Heart left ventricle (tissue), 16 donors: ENCODE measurements around the gene PDCD11. TPM values are rescaled to one million over a fixed set of nuclear protein-coding genes. Genes with fewer than 3 reads are reported as not detected.
A peak's percentile ranks its signal among the peaks of the same experiment; 100 is the strongest.
"Not testable (repeated sequence)": the region's sequence is repeated elsewhere in the genome, so short reads cannot be mapped to it uniquely, and the experiment has no call there.

ENCODE experiments used
- ATAC-seq, 4 donors: fragments of 200-7000 bp; cut with Tn5 transposase; one replicate each; pipeline ENCODE4 v1.9.1; 2020 to 2022; ENCODE audit warnings: moderate library complexity in 4 of 4, mild to moderate bottlenecking in 3 of 4, moderate number of reproducible peaks in 1 of 4
- DNase-seq, 5 donors: peaks; one replicate each; pipeline ENCODE4 v3.0.0-alpha.2; 2020
- H3K27ac ChIP-seq, 12 donors: fragments of 200-600 bp; sonication (generic) in 4 of 12; one replicate each; pipeline versions ENCODE4 v1.5.0 to v1.8.0; 2016 to 2022; ENCODE audit warnings: mild to moderate bottlenecking in 2 of 12
- H3K27me3 ChIP-seq, 9 donors: fragments of 200-600 bp; sonication (generic) in 2 of 9; one replicate each; pipeline versions ENCODE4 v1.5.1 to v1.8.0; 2016 to 2022; ENCODE audit warnings: mild to moderate bottlenecking in 3 of 9
- H3K36me3 ChIP-seq, 9 donors: fragments of 200-600 bp; sonication (generic) in 2 of 9; one replicate each; pipeline versions ENCODE4 v1.5.0 to v1.8.0; 2018 to 2022; ENCODE audit warnings: mild to moderate bottlenecking in 2 of 9
- H3K4me1 ChIP-seq, 12 donors: fragments of 200-600 bp; sonication (generic) in 4 of 12; one replicate each; pipeline versions ENCODE4 v1.5.0 to v1.8.0; 2016 to 2022; ENCODE audit warnings: mild to moderate bottlenecking in 3 of 12
- H3K4me3 ChIP-seq, 12 donors: fragments of 200-600 bp; sonication (generic) in 4 of 12; one replicate each; pipeline versions ENCODE4 v1.5.0 to v1.8.0; 2017 to 2022; ENCODE audit warnings: mild to moderate bottlenecking in 9 of 12, moderate library complexity in 4 of 12
- H3K9me3 ChIP-seq, 12 donors: fragments of 200-600 bp; sonication (generic) in 4 of 12; one replicate each; pipeline versions ENCODE4 v1.5.0 to v1.8.0; 2016 to 2022; ENCODE audit warnings: mild to moderate bottlenecking in 1 of 12
- CTCF ChIP-seq, 12 donors: fragments of 200-600 bp; sonication (generic) in 4 of 12; IDR thresholded peaks; one replicate each; pipeline versions ENCODE4 v1.5.0 to v1.8.0; 2018 to 2022; ENCODE audit warnings: antibody characterized with exemption in 12 of 12, mild to moderate bottlenecking in 5 of 12
- POLR2A ChIP-seq, 2 donors: fragments of 450-650 bp; IDR thresholded peaks; one replicate each; pipeline ENCODE4 v1.6.1; 2017; ENCODE audit warnings: antibody characterized with exemption in 2 of 2, mild to moderate bottlenecking in 2 of 2, moderate library complexity in 2 of 2
- WGBS, 4 donors: extraction: QIAGEN DNeasy Blood & Tissue Kit in 2 of 4; methylation state at CpG; one replicate each; pipeline versions ENCODE4 v1.1.5 to v1.1.7; 2013 to 2018; 5-methylcytosine and 5-hydroxymethylcytosine counted together
- intact Hi-C, 10 donors: fragments of 100-400 bp; cut with DNase I; formaldehyde crosslinking; loops; one replicate each; pipeline versions ENCODE4 v1.11.1 to v1.14.2; 2022
- polyA plus RNA-seq, 2 donors: library from polyadenylated mRNA; stranded (reverse); fragments of 200-250 nt; gene quantifications; one replicate each; pipeline ENCODE4 v1.2.3, GENCODE V29; 2013
- total RNA-seq, 9 donors: library from RNA; depleted of rRNA in 2 of 9; stranded (reverse); fragments of >200 nt in 2 of 9; fragmentation: NEBNext Ultra II Directional in 3 of 9; extraction: Animal tissue kit (Norgen Biotek cat#: 25700) in 3 of 9; gene quantifications; one replicate each; pipeline versions ENCODE4 v1.1.0 to v1.2.4, GENCODE V29; 2016 to 2023
- donor health status: ischemic (EF 13 %, LVEDD 7.1; RV severe dilation, severe dysfunction).
- donor health status: healthy with polysubstance abuse.
- donor health status: DM: no; HTN: yes; CAD: no.
- donor health status: DM: no; HTN: no; CAD: no.
- donor health status: ischemic (EF 25% LVEDD 6.9; RV normal size, moderate dysfunction).
- donor health status: ischemic (EF 25% LVEDD 5.7; RV mildly dilated, moderate dysfunction).
- donor health status: healthy.
- donor health status: DM: yes; HTN: yes; CAD: no.
- donor health status: ischemic (EF 35%, LVEDD 5.7; RV mildly dilated, moderate dysfunction).
- donor health status: nonischemic (EF 11% LVEDD 7.7; RV severe dilation, severe dysfunction).
- donor health status: DM: yes; HTN: yes; CAD: no.
- donor health status: PGD.
- donor health status: ischemic (EF 29% LVEDD 5.4; RV normal size, mild dysfunction).
- donor health status: nonischemic (EF 23%, LVEDD 6.1; RV moderate dilation, normal function).

PDCD11 gene
- total and polyA plus RNA-seq, 11 donors, result 8.0 to 17.2 (median 12.1) TPM

- peak in 2 of 12 donors; percentile 2 to 7 for TF ChIP-seq CTCF (IDR thresholded peaks at IDR 0.05)
- WGBS, 4 donors, result 89 to 94% (median 90%) methylated on average over 5 of the region's 5 CpGs
Observed at GRCh38 chr10:103417148-103417469, 20.7 kb downstream of the PDCD11 start.

GRCh38 chr10:103417601-103418000, 21.2 kb downstream of the PDCD11 start:
- DNase-seq, result no peak
- Histone ChIP-seq H3K36me3 (peaks cover 12 to 98% (median 94%) of the 10 kb centered on the region in 9 donors), H3K27ac (no peak overlapping the region), H3K4me3 (no peak overlapping the region), H3K4me1 (no peaks in the 10 kb centered on the region), H3K9me3 (no peaks in the 10 kb centered on the region), H3K27me3 (no peaks in the 10 kb centered on the region)
- ATAC-seq, result no peak
- WGBS, 4 donors, result 86 to 93% (median 90%) methylated on average over 5 of the region's 5 CpGs
- TF ChIP-seq POLR2A (IDR thresholded peaks at IDR 0.05) (no peak), CTCF (IDR thresholded peaks at IDR 0.05) (no peak)
- intact Hi-C loops, result loop anchor here (1.0 to 10.0 kb wide), 9 partner anchors 64 to 267 kb away; no protein-coding TSS in a partner anchor

More at GRCh38 chr10:103417148-103417469, 20.7 kb downstream of the PDCD11 start:
- not testable (repeated sequence) for H3K27ac ChIP-seq, DNase-seq, H3K9me3 ChIP-seq, H3K4me1 ChIP-seq, H3K27me3 ChIP-seq, ATAC-seq, H3K4me3 ChIP-seq
- intact Hi-C loops, result loop anchor here (1.0 to 10.0 kb wide), 9 partner anchors 64 to 268 kb away; no protein-coding TSS in a partner anchor
- H3K36me3 ChIP-seq, result peaks cover 12 to 98% (median 94%) of the 10 kb centered on the region in 9 donors

GRCh38 chr10:103419101-103419500, 22.7 kb downstream of the PDCD11 start:
- DNase-seq (no peak), ATAC-seq (no peak)
- WGBS, 4 donors, result 93 to 95% (median 94%) methylated on average over 3 to 4 of the region's 4 CpGs
- Histone ChIP-seq H3K4me1 (no peaks in the 10 kb centered on the region), H3K27ac (no peak overlapping the region), H3K9me3 (no peaks in the 10 kb centered on the region), H3K27me3 (no peaks in the 10 kb centered on the region), H3K36me3 (peaks cover 9 to 98% (median 94%) of the 10 kb centered on the region in 9 donors), H3K4me3 (no peak overlapping the region)
- intact Hi-C loops, result loop anchor here in 7 of 10 donors (2.0 to 10.0 kb wide), 4 partner anchors 64 to 266 kb away; no protein-coding TSS in a partner anchor
- no peak for TF ChIP-seq POLR2A (IDR thresholded peaks at IDR 0.05)

- H3K4me3 ChIP-seq, result no peak overlapping the region
- peaks cover 3 to 98% (median 95%) of the 10 kb centered on the region in 9 donors for H3K36me3 ChIP-seq
- no peaks in the 10 kb centered on the region for H3K27me3 ChIP-seq
- no peaks in the 10 kb centered on the region for H3K9me3 ChIP-seq
- intact Hi-C loops, result no loop called here
- no peak for TF ChIP-seq POLR2A (IDR thresholded peaks at IDR 0.05)
- no peak for TF ChIP-seq CTCF (IDR thresholded peaks at IDR 0.05)
- DNase-seq (no peak), ATAC-seq (no peak)
- WGBS, 4 donors, result 76 to 91% (median 82%) methylated on average over 4 to 5 of the region's 5 CpGs
- H3K4me1 ChIP-seq, result no peaks in the 10 kb centered on the region
- H3K27ac ChIP-seq, result no peak overlapping the region
Observed at GRCh38 chr10:103423748-103424147, 27.3 kb downstream of the PDCD11 start.

- ATAC-seq, result no peak
- Histone ChIP-seq H3K36me3 (peaks cover 0 to 100% (median 93%) of the 10 kb centered on the region in 9 donors), H3K27me3 (no peaks in the 10 kb centered on the region), H3K27ac (no peak overlapping the region), H3K9me3 (no peaks in the 10 kb centered on the region), H3K4me3 (no peak overlapping the region), H3K4me1 (no peaks in the 10 kb centered on the region)
- DNase-seq, result no peak
- intact Hi-C loops, result no loop called here
- TF ChIP-seq CTCF (IDR thresholded peaks at IDR 0.05) (no peak), POLR2A (IDR thresholded peaks at IDR 0.05) (no peak)
- 97 to 98% (median 97%) methylated on average over 9 of the region's 9 CpGs for WGBS, 4 donors
Observed at GRCh38 chr10:103427866-103428265, 31.4 kb downstream of the PDCD11 start.
